H1 (cell line): ENCODE measurements around the gene TLE3. TPM values are rescaled to one million over a fixed set of nuclear protein-coding genes. Genes with fewer than 3 reads are reported as not detected.

Experiments
- CTCF ChIA-PET: fragments of 300-600 bp; sonication (Branson Sonifier 250); formaldehyde crosslinking; loops from one replicate; lab custom pipeline; 2021; ENCODE audit not compliant: partially characterized antibody; lab: Charles Lee
- POLR2A ChIA-PET: fragments of 300-600 bp; sonication (Branson Sonifier 250); formaldehyde crosslinking; loops from one replicate; lab custom pipeline; 2021; ENCODE audit warnings: inconsistent platforms; ENCODE audit not compliant: partially characterized antibody; lab: Charles Lee
- DNase-seq, 2 experiments: peaks; one replicate each; pipeline versions ENCODE4 v3.0.0 to v3.0.0-alpha.2; 2010 to 2022; ENCODE audit warnings: low spot score in 2 of 2, low read depth in 1 of 2, mixed read lengths in 1 of 2
- FAIRE-seq: peaks from 2 replicates; lab custom pipeline; 2011; peaks lifted over from hg19 to GRCh38; lab: Jason Lieb, UNC
- H2AFZ ChIP-seq: 2 replicates; pipeline ENCODE4 v1.8.1; 2012; ENCODE audit warnings: low read length, inconsistent platforms
- H2AK5ac ChIP-seq: 2 replicates; pipeline ENCODE4 v1.6.1; 2013; ENCODE audit warnings: low read depth, low read length
- H2BK120ac ChIP-seq: replicated peaks from 2 replicates; pipeline ENCODE3; 2013; ENCODE audit warnings: low read depth, low read length, inconsistent platforms
- H2BK12ac ChIP-seq: 2 replicates; pipeline ENCODE4 v1.6.1; 2013; ENCODE audit warnings: low read depth, low read length
- H2BK15ac ChIP-seq: 2 replicates; pipeline ENCODE4 v1.6.1; 2013; ENCODE audit warnings: low read length
- H2BK20ac ChIP-seq: 2 replicates; pipeline ENCODE4 v1.6.1; 2013; ENCODE audit warnings: low read length
- H2BK5ac ChIP-seq: 2 replicates; pipeline ENCODE4 v1.6.1; 2013; ENCODE audit warnings: low read depth, low read length
- H3K14ac ChIP-seq: 2 replicates; pipeline ENCODE4 v1.6.1; 2013; ENCODE audit warnings: inconsistent platforms; ENCODE audit not compliant: insufficient read length
- H3K18ac ChIP-seq: 2 replicates; pipeline ENCODE4 v1.6.1; 2013; ENCODE audit warnings: low read length; ENCODE audit errors: extremely low read depth
- H3K23ac ChIP-seq: 2 replicates; pipeline ENCODE4 v1.6.1; 2013; ENCODE audit warnings: inconsistent platforms; ENCODE audit not compliant: insufficient read length
- H3K23me2 ChIP-seq: 2 replicates; pipeline ENCODE4 v1.6.1; 2013; ENCODE audit warnings: low read depth, low read length
- H3K27ac ChIP-seq: 2 replicates; pipeline ENCODE4 v1.6.1; 2011; ENCODE audit warnings: low read depth, low read length, inconsistent platforms
- H3K27me3 ChIP-seq, 4 experiments: replicated peaks in 1 of 4; 1 replicate in 1 of 4; 2 replicates in 3 of 4; pipeline versions ENCODE4 v1.6.1 to v1.8.1; 2011 to 2013; ENCODE audit warnings: low read length in 3 of 4, mild to moderate bottlenecking in 3 of 4, inconsistent platforms in 2 of 4, mixed read lengths in 2 of 4, moderate library complexity in 1 of 4; ENCODE audit not compliant: control insufficient read depth in 3 of 4, insufficient read depth in 3 of 4; ENCODE audit errors: extremely low read depth in 1 of 4
- H3K36me3 ChIP-seq, 4 experiments: 2 replicates each; pipeline versions ENCODE4 v1.6.1 to v1.8.1; 2011 to 2013; ENCODE audit warnings: mild to moderate bottlenecking in 4 of 4, low read length in 3 of 4, moderate library complexity in 2 of 4, control low read depth in 1 of 4, inconsistent platforms in 1 of 4; ENCODE audit not compliant: insufficient read depth in 4 of 4, control insufficient read depth in 2 of 4
- H3K4ac ChIP-seq: replicated peaks from 2 replicates; pipeline ENCODE3; 2013; ENCODE audit warnings: low read length, low read depth, mixed read lengths, inconsistent platforms; ENCODE audit not compliant: insufficient read length
- H3K4me1 ChIP-seq, 4 experiments: replicated peaks in 1 of 4; 1 replicate in 1 of 4; 2 replicates in 3 of 4; pipeline versions ENCODE4 v1.6.1 to v1.8.1; 2011 to 2013; ENCODE audit warnings: low read length in 3 of 4, inconsistent platforms in 2 of 4, mixed read lengths in 1 of 4; ENCODE audit not compliant: insufficient read depth in 4 of 4, control insufficient read depth in 3 of 4
- H3K4me2 ChIP-seq, 2 experiments: 2 replicates each; pipeline versions ENCODE4 v1.6.1 to v1.8.1; 2011 to 2013; ENCODE audit warnings: low read depth in 2 of 2, low read length in 2 of 2, control low read depth in 1 of 2, inconsistent platforms in 1 of 2, mild to moderate bottlenecking in 1 of 2; ENCODE audit not compliant: insufficient read depth in 1 of 2
- H3K4me3 ChIP-seq, 4 experiments: fragments of 200-600, 300-600 bp in 1 of 4; sonication (generic), shearing (Covaris generic), sonication (Bioruptor Twin) in 1 of 4; 2 replicates each; pipeline versions ENCODE4 v1.5.1 to v1.8.1; 2011 to 2016; ENCODE audit warnings: low read length in 4 of 4, low read depth in 3 of 4, control low read depth in 2 of 4, inconsistent platforms in 2 of 4, mild to moderate bottlenecking in 2 of 4, mixed read lengths in 1 of 4, moderate library complexity in 1 of 4; ENCODE audit not compliant: insufficient read depth in 2 of 4; ENCODE audit errors: extremely low read depth in 1 of 4
- H3K56ac ChIP-seq: replicated peaks from 2 replicates; pipeline ENCODE3; 2013; ENCODE audit warnings: low read depth, mild to moderate bottlenecking, mixed read lengths, low read length, inconsistent platforms; ENCODE audit not compliant: insufficient read length
- H3K79me1 ChIP-seq: 2 replicates; pipeline ENCODE4 v1.6.1; 2013; ENCODE audit warnings: low read depth, low read length, control low read depth
- H3K79me2 ChIP-seq, 2 experiments: 2 replicates each; pipeline versions ENCODE4 v1.6.1 to v1.8.1; 2012 to 2013; ENCODE audit warnings: low read length in 2 of 2, mild to moderate bottlenecking in 2 of 2, inconsistent platforms in 1 of 2; ENCODE audit not compliant: insufficient read depth in 2 of 2, control insufficient read depth in 1 of 2
- H3K9ac ChIP-seq, 4 experiments: replicated peaks in 1 of 4; 1 replicate in 1 of 4; 2 replicates in 3 of 4; pipeline versions ENCODE4 v1.6.1 to v1.8.1; 2011 to 2013; ENCODE audit warnings: low read depth in 3 of 4, low read length in 3 of 4, control low read depth in 2 of 4, mild to moderate bottlenecking in 2 of 4, moderate library complexity in 2 of 4, inconsistent platforms in 1 of 4; ENCODE audit errors: extremely low read depth in 1 of 4
- H3K9me3 ChIP-seq, 2 experiments: 2 replicates each; pipeline versions ENCODE4 v1.6.1 to v1.8.1; 2012 to 2013; ENCODE audit warnings: mild to moderate bottlenecking in 2 of 2, moderate library complexity in 2 of 2, control low read depth in 1 of 2, inconsistent platforms in 1 of 2, low read depth in 1 of 2, low read length in 1 of 2, mixed read lengths in 1 of 2; ENCODE audit not compliant: insufficient read depth in 2 of 2
- H4K20me1 ChIP-seq, 2 experiments: replicated peaks in 1 of 2; 2 replicates each; pipeline versions ENCODE3 to v1.8.1; 2011 to 2013; ENCODE audit warnings: inconsistent platforms in 2 of 2, low read length in 2 of 2, mild to moderate bottlenecking in 1 of 2; ENCODE audit not compliant: insufficient read depth in 2 of 2, control insufficient read depth in 1 of 2
- H4K5ac ChIP-seq: 2 replicates; pipeline ENCODE4 v1.6.1; 2013; ENCODE audit warnings: low read length, low read depth, mixed read lengths, inconsistent platforms; ENCODE audit not compliant: insufficient read length
- H4K8ac ChIP-seq: 2 replicates; pipeline ENCODE4 v1.8.0; 2013; ENCODE audit warnings: mild to moderate bottlenecking, moderate library complexity, low read length, inconsistent platforms; ENCODE audit not compliant: insufficient read depth; ENCODE audit errors: extremely low read depth
- H4K91ac ChIP-seq: replicated peaks from 2 replicates; pipeline ENCODE3; 2013; ENCODE audit warnings: low read length, mixed read lengths, inconsistent platforms; ENCODE audit not compliant: insufficient read length
- KDM4A ChIP-seq: IDR thresholded peaks from one replicate; pipeline ENCODE4 v1.7.1; 2012; ENCODE audit warnings: low read depth, mild to moderate bottlenecking, moderate library complexity, low read length, inconsistent platforms; ENCODE audit not compliant: severe bottlenecking
- POLR2A ChIP-seq, 2 experiments: IDR thresholded peaks; 1 replicate in 1 of 2; 2 replicates in 1 of 2; pipeline ENCODE4 v1.6.1; 2011; ENCODE audit warnings: low read depth in 2 of 2, low read length in 2 of 2, mild to moderate bottlenecking in 2 of 2; ENCODE audit errors: control extremely low read depth in 1 of 2
- SIX5 ChIP-seq: IDR thresholded peaks from 2 replicates; pipeline ENCODE4 v1.6.1; 2011; ENCODE audit warnings: mild to moderate bottlenecking, low read depth, low read length
- TAF7 ChIP-seq: optimal IDR thresholded peaks from 2 replicates; pipeline ENCODE3; 2011; ENCODE audit warnings: low read depth, mild to moderate bottlenecking, inconsistent platforms, low read length, moderate library complexity, borderline replicate concordance
- YY1 ChIP-seq: IDR thresholded peaks from 2 replicates; pipeline ENCODE4 v1.6.1; 2011; ENCODE audit warnings: low read depth, mild to moderate bottlenecking, low read length
- WGBS, 2 experiments: shearing (Covaris generic) in 1 of 2; methylation state at CpG; one replicate each; pipeline versions ENCODE4 v1.1.6 to v1.1.7; 2013 to 2015; ENCODE audit warnings: low lambda C conversion rate in 2 of 2, mixed read lengths in 2 of 2, inconsistent platforms in 1 of 2, low coverage in 1 of 2, missing lambda C conversion rate in 1 of 2; ENCODE audit not compliant: insufficient replicate concordance in 2 of 2, insufficient coverage in 1 of 2, insufficient read length in 1 of 2; ENCODE audit errors: extremely low coverage in 1 of 2, missing lambda C conversion rate in 1 of 2; 5-methylcytosine and 5-hydroxymethylcytosine counted together
- polyA plus RNA-seq, 7 experiments: library from polyadenylated mRNA; depleted of rRNA in 3 of 7; stranded (reverse) in 5 of 7; unstranded in 2 of 7; fragments of >200 nt in 5 of 7; fragments of 200-250 nt in 2 of 7; gene quantifications; 1 replicate in 5 of 7; 2 replicates in 1 of 7; 4 replicates in 1 of 7; pipeline versions ENCODE4 v1.2.1 to v1.2.3, GENCODE V29; 2011 to 2013; ENCODE audit warnings: missing spikeins in 2 of 7, mixed read lengths in 2 of 7
- total RNA-seq: library from RNA; stranded (reverse); fragmentation: NEBNext Ultra II Directional; extraction: Animal tissue kit (Norgen Biotek cat#: 25700); gene quantifications from 2 replicates; pipeline ENCODE4 v1.2.1, GENCODE V29; 2021
- TF ChIP-seq, protein P1 (sequence below): IDR thresholded peaks from 2 replicates; pipeline ENCODE4 v1.6.1; 2012; ENCODE audit warnings: low read length, inconsistent platforms
- TF ChIP-seq, protein P2 (sequence below), 3 experiments: IDR thresholded peaks; 1 replicate in 2 of 3; 2 replicates in 1 of 3; pipeline versions ENCODE4 v1.5.1 to v1.6.1; 2011; ENCODE audit warnings: low read length in 3 of 3, mild to moderate bottlenecking in 3 of 3, inconsistent platforms in 2 of 3, low read depth in 1 of 3, moderate library complexity in 1 of 3; ENCODE audit not compliant: insufficient read depth in 1 of 3; ENCODE audit errors: control extremely low read depth in 1 of 3

TLE3 gene
- total and polyA plus RNA-seq, 2 of the 8 experiments (the other 6 are each of a cell fraction or from before 2014, with no cell fraction given) = 25.1 to 61.2 TPM

DNA sequence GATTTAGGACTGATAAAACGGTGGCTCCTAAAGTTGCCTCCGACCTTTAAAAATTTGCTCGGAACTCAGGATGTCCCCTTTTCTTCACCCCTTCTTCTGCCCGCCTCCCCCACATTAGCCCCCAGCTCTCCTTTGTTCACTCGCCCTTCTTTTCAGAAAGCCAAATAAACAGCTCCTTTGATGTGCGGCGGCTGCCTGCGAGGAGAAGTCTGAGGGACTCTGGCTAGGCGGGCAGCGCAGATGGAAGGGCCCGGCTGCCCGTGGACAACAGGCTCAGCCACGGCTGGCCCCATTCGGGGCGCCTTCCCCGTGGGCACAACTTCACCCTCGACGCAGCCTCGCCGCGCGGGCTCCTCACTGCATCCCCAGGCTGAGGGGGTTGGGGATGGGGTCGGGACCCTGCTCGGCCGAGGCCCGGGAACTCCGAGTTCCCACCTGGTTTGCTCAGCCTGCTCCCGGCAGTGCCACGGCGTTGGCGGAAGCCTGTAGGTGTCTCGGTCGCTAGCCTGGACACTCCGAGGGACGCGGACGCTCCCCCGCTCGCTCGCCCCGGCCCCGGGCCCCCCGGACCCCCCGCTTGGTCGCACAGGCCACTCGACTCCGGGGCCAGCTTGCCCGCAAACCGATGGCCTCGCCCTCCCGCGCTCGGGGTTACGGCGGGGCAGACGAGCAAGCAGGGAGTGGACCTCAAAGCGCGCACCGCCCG is 897 bp upstream of the TLE3 start:
- DNase-seq = peak in 1 of 2 experiments; percentile 83
- TF ChIP-seq YY1 = no peak
- no peak for TF ChIP-seq TAF7
- TF ChIP-seq POLR2A (IDR thresholded peaks at IDR 0.05; ENCODE audit: control extremely low read depth in 1 of 2, low read depth in 2 of 2, low read length in 2 of 2) = peak in 1 of 2 experiments; percentile 26; a peak in 1 of 3 replicates
- TF ChIP-seq SIX5 = no peak
- TF ChIP-seq, protein P1, sequence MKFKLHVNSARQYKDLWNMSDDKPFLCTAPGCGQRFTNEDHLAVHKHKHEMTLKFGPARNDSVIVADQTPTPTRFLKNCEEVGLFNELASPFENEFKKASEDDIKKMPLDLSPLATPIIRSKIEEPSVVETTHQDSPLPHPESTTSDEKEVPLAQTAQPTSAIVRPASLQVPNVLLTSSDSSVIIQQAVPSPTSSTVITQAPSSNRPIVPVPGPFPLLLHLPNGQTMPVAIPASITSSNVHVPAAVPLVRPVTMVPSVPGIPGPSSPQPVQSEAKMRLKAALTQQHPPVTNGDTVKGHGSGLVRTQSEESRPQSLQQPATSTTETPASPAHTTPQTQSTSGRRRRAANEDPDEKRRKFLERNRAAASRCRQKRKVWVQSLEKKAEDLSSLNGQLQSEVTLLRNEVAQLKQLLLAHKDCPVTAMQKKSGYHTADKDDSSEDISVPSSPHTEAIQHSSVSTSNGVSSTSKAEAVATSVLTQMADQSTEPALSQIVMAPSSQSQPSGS = no peak
- TF ChIP-seq KDM4A = peak; percentile 56
- TF ChIP-seq, protein P2, sequence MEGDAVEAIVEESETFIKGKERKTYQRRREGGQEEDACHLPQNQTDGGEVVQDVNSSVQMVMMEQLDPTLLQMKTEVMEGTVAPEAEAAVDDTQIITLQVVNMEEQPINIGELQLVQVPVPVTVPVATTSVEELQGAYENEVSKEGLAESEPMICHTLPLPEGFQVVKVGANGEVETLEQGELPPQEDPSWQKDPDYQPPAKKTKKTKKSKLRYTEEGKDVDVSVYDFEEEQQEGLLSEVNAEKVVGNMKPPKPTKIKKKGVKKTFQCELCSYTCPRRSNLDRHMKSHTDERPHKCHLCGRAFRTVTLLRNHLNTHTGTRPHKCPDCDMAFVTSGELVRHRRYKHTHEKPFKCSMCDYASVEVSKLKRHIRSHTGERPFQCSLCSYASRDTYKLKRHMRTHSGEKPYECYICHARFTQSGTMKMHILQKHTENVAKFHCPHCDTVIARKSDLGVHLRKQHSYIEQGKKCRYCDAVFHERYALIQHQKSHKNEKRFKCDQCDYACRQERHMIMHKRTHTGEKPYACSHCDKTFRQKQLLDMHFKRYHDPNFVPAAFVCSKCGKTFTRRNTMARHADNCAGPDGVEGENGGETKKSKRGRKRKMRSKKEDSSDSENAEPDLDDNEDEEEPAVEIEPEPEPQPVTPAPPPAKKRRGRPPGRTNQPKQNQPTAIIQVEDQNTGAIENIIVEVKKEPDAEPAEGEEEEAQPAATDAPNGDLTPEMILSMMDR (IDR thresholded peaks at IDR 0.05; ENCODE audit: control extremely low read depth in 1 of 3, insufficient read depth in 1 of 3, low read depth in 1 of 3, low read length in 3 of 3) = no peak

More for the DNA sequence above, 897 bp upstream of the TLE3 start:
- peak overlapping the region; percentile 55 to 99 (median 58) for H3K4me3 ChIP-seq
- H2BK12ac ChIP-seq = peak overlapping the region; percentile 68
- peak overlapping the region; percentile 48 for H3K18ac ChIP-seq
- peak overlapping the region; percentile 75 for H3K27ac ChIP-seq
- no peak for FAIRE-seq
- no peaks in the 10 kb centered on the region for H3K79me1 ChIP-seq
- H3K9ac ChIP-seq = peak overlapping the region; percentile 53 to 77 (median 72)
- H2BK20ac ChIP-seq = no peak overlapping the region
- no peak overlapping the region for H2AK5ac ChIP-seq
- WGBS, 2 experiments = 2% methylated on average over 13 of the region's 60 CpGs; no CpG with 5 or more reads in 1 of the 2 experiments
- peak overlapping the region; percentile 98 for H4K8ac ChIP-seq
- H2BK15ac ChIP-seq = no peak overlapping the region; the same call in 1 of the 2 replicates
- H2AFZ ChIP-seq = no peak overlapping the region
- peaks cover 0 to 23% of the 10 kb centered on the region in 2 experiments; a peak in 2 of 4 replicates for H3K79me2 ChIP-seq
- H3K23me2 ChIP-seq = peaks cover 34% of the 10 kb centered on the region; the same call in 1 of the 2 replicates
- H4K91ac ChIP-seq = peak overlapping the region; percentile 14
- peak overlapping the region; percentile 17 for H3K56ac ChIP-seq
- peaks cover 4 to 15% (median 11%) of the 10 kb centered on the region in 4 experiments for H3K4me1 ChIP-seq
- CTCF ChIA-PET = interaction anchor here (0.8 to 1.0 kb wide), 2 partner anchors 11 to 33 kb away, joined by 3 read pairs; no protein-coding TSS in a partner anchor
- H4K5ac ChIP-seq = no peak overlapping the region
- POLR2A ChIA-PET = interaction anchor here (0.7 to 12.8 kb wide), 35 partner anchors 8 to 389 kb away, joined by 3 to 151 read pairs (median 4); no protein-coding TSS in a partner anchor
- H2BK5ac ChIP-seq = no peak overlapping the region; the same call in 1 of the 2 replicates
- H3K4me2 ChIP-seq = peak overlapping the region; percentile 99
- no peak overlapping the region for H3K23ac ChIP-seq
- H3K9me3 ChIP-seq = no peaks in the 10 kb centered on the region
- H3K27me3 ChIP-seq = peaks cover 0 to 18% (median 16%) of the 10 kb centered on the region in 4 experiments; a peak in 6 of 7 replicates
- peaks cover 3 to 4% of the 10 kb centered on the region in 2 experiments for H4K20me1 ChIP-seq
- no peak overlapping the region for H2BK120ac ChIP-seq
- H3K4ac ChIP-seq = no peak overlapping the region
- no peak overlapping the region for H3K14ac ChIP-seq
- peaks cover 0 to 5% (median 0%) of the 10 kb centered on the region in 4 experiments; a peak in 2 of 8 replicates for H3K36me3 ChIP-seq
